ENCODE results near the gene MAP2K3. TPM values are rescaled to one million over a fixed set of nuclear protein-coding genes. Genes with fewer than 3 reads are reported as not detected.
"Not testable (repeated sequence)": the region's sequence is repeated elsewhere in the genome, so short reads cannot be mapped to it uniquely, and the experiment has no call there.

The MAP2K3 gene
- total and polyA plus RNA-seq, 11 donors, result 29.4 to 170 (median 54.4) TPM

- not testable (repeated sequence) for DNase-seq, H3K27me3 ChIP-seq, ATAC-seq, H3K36me3 ChIP-seq, H3K27ac ChIP-seq, H3K4me3 ChIP-seq, H3K4me1 ChIP-seq
- H3K9me3 ChIP-seq, result peaks cover 0 to 15% (median 0%) of the 10 kb centered on the region in 12 donors
- WGBS, 4 donors, result 77 to 83% (median 81%) methylated on average over 1 of the region's 1 CpG
- intact Hi-C loops (cut with DNase I), result loop anchor here in 1 of 10 donors (10.0 kb wide), 1 partner anchor 53 kb away; no protein-coding TSS in a partner anchor
Observed at GRCh38 chr17:21327921-21328320, 43.4 kb downstream of the MAP2K3 start.

DNA sequence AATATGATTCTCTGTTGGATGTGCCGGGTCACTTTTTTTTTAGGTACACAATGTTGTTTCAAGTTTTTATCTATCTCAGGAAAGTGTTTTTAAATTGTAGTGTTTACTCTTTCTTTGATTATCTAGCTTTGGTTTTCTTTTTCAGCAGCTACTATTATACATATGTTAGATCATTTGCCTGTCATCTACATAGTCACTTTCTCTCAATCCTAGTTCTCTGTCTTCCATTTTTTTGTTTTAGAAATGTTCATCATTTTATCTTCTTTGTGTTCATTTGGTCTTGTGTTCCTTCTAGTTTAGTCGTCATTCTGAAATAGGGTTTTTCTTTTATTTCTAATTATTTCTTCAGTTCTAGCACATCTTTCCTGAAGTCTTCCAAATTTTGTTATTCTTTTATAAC is 44.3 kb downstream of the MAP2K3 start:
- DNase-seq, H3K27ac ChIP-seq, H3K27me3 ChIP-seq, H3K4me3 ChIP-seq, ATAC-seq, H3K4me1 ChIP-seq, H3K36me3 ChIP-seq: not testable (repeated sequence)
- intact Hi-C loops (cut with DNase I), result loop anchor here in 1 of 10 donors (10.0 kb wide), 1 partner anchor 54 kb away; no protein-coding TSS in a partner anchor
- H3K9me3 ChIP-seq, result peaks cover 0 to 15% (median 0%) of the 10 kb centered on the region in 12 donors
- 57 to 77% (median 74%) methylated on average over 2 of the region's 2 CpGs for WGBS, 4 donors

- intact Hi-C loops (cut with DNase I), result no loop called here
- Histone ChIP-seq H3K27me3 (no peaks in the 10 kb centered on the region), H3K36me3 (no peaks in the 10 kb centered on the region), H3K27ac (no peak overlapping the region), H3K9me3 (peaks cover 0 to 15% (median 0%) of the 10 kb centered on the region in 12 donors), H3K4me3 (no peak overlapping the region), H3K4me1 (no peaks in the 10 kb centered on the region)
- ATAC-seq (no peak), DNase-seq (peak in 1 of 5 donors; percentile 27)
- TF ChIP-seq POLR2A (IDR thresholded peaks at IDR 0.05), result no peak
- TF ChIP-seq, protein P1, sequence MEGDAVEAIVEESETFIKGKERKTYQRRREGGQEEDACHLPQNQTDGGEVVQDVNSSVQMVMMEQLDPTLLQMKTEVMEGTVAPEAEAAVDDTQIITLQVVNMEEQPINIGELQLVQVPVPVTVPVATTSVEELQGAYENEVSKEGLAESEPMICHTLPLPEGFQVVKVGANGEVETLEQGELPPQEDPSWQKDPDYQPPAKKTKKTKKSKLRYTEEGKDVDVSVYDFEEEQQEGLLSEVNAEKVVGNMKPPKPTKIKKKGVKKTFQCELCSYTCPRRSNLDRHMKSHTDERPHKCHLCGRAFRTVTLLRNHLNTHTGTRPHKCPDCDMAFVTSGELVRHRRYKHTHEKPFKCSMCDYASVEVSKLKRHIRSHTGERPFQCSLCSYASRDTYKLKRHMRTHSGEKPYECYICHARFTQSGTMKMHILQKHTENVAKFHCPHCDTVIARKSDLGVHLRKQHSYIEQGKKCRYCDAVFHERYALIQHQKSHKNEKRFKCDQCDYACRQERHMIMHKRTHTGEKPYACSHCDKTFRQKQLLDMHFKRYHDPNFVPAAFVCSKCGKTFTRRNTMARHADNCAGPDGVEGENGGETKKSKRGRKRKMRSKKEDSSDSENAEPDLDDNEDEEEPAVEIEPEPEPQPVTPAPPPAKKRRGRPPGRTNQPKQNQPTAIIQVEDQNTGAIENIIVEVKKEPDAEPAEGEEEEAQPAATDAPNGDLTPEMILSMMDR (IDR thresholded peaks at IDR 0.05), result no peak
- 76 to 91% (median 80%) methylated on average over 9 of the region's 9 CpGs for WGBS, 4 donors
Observed at GRCh38 chr17:21330436-21331160, 46.1 kb downstream of the MAP2K3 start.

DNA sequence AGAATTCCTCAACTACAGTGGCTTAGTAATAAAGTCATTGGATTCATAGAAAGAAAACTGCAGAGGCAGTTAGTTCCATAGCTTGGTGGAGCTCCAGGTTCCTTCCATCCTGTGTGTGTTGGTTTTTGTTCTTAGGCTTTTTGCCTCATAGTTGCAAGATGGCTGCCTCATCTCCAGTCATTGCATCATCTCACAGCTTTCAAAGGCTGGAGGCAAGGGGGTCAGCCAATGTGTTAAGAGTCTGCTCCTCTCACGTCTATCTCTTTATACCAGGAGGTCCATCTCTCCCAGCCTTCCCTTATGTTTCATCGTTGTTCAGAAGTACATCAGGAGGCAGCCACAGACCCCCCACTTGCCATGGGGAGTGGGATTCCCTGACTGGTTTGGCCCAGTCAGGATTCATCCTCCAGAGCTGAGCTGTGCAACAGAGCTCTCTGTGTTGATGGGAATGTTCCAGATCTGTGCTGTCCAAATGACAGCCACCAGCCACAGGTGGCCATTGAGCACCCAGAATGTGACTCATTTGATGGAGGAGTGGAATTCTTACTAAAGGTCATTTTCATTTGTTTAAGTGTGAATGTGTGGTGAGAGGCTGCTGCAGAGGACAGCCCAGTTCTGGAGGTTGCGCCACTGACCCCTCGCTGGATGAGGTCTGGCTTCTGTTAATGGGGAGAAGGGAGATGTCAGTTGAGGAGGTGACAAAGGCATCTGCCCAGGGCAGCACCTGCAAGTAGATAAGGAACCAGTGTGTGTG is 52.2 kb downstream of the MAP2K3 start:
- DNase-seq; H3K4me3 ChIP-seq; H3K27me3 ChIP-seq; H3K36me3 ChIP-seq; H3K27ac ChIP-seq; H3K4me1 ChIP-seq; intact Hi-C loops (cut with DNase I); H3K9me3 ChIP-seq: not testable (repeated sequence)
- peak in 1 of 4 donors; percentile 5 for ATAC-seq
- WGBS, 4 donors, result 75 to 81% (median 78%) methylated on average over 4 of the region's 4 CpGs

GRCh38 chr17:21337981-21338625 is 53.6 kb downstream of the MAP2K3 start:
- H3K36me3 ChIP-seq; H3K9me3 ChIP-seq; H3K27me3 ChIP-seq; intact Hi-C loops (cut with DNase I); H3K4me1 ChIP-seq; H3K4me3 ChIP-seq: not testable (repeated sequence)
- ATAC-seq, result peak in 1 of 4 donors; percentile 3
- peak overlapping the region in 1 of 12 donors; percentile 33 for H3K27ac ChIP-seq
- 57 to 71% (median 69%) methylated on average over 8 of the region's 8 CpGs for WGBS, 4 donors
- peak in 1 of 5 donors; percentile 54 for DNase-seq

GRCh38 chr17:21339011-21339410 is 54.5 kb downstream of the MAP2K3 start:
- Histone ChIP-seq H3K27me3 (no peaks in the 10 kb centered on the region), H3K4me1 (peaks cover 0 to 6% (median 0%) of the 10 kb centered on the region in 12 donors), H3K4me3 (no peak overlapping the region), H3K9me3 (no peaks in the 10 kb centered on the region), H3K27ac (no peak overlapping the region), H3K36me3 (no peaks in the 10 kb centered on the region)
- ATAC-seq, result no peak
- intact Hi-C loops (cut with DNase I), result no loop called here
- 47 to 60% (median 56%) methylated on average over 7 of the region's 7 CpGs for WGBS, 4 donors
- TF ChIP-seq, protein P1 (IDR thresholded peaks at IDR 0.05), result no peak
- no peak for TF ChIP-seq POLR2A (IDR thresholded peaks at IDR 0.05)
- DNase-seq, result peak in 1 of 5 donors; percentile 27

DNA sequence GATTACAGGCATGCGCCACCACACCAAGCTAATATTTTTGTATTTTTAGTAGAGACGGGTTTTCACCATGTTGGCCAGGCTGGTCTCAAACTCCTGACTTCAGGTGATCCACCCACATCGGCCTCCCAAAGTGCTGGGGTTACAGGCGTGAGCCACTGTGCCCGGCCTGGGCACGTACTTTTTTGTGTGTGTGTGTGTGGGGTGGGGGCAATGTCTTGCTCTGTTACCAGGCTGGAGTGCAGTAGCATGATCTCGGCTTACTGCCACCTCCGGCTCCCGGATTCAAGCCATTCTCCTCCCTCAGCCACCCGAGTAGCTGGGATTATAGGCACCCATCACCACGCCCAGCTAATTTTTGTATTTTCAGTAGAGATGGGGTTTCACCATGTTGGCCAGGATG is 55.1 kb downstream of the MAP2K3 start:
- H3K27me3 ChIP-seq; H3K36me3 ChIP-seq; H3K4me1 ChIP-seq; H3K4me3 ChIP-seq; ATAC-seq; H3K9me3 ChIP-seq; H3K27ac ChIP-seq; intact Hi-C loops (cut with DNase I): not testable (repeated sequence)
- peak in 1 of 5 donors; percentile 29 for DNase-seq
- WGBS, 4 donors, result 90 to 95% (median 91%) methylated on average over 9 to 11 of the region's 11 CpGs

GRCh38 chr17:21340407-21340806 is 55.9 kb downstream of the MAP2K3 start:
- ATAC-seq; intact Hi-C loops (cut with DNase I): not testable (repeated sequence)

More at GRCh38 chr17:21340407-21340806, 55.9 kb downstream of the MAP2K3 start:
- not testable (repeated sequence) for H3K27me3 ChIP-seq, H3K4me1 ChIP-seq, H3K36me3 ChIP-seq, H3K27ac ChIP-seq, H3K9me3 ChIP-seq, H3K4me3 ChIP-seq, DNase-seq
- 85 to 90% (median 87%) methylated on average over 5 to 6 of the region's 6 CpGs for WGBS, 4 donors
